Karpas-422 (cell line): ENCODE data around the gene LRRC8D. TPM values are rescaled to one million over a fixed set of nuclear protein-coding genes. Genes with fewer than 3 reads are reported as not detected.

Source experiments
- DNase-seq: peaks from one replicate; pipeline ENCODE4 v3.0.0-alpha.2; 2015
- H2AFZ ChIP-seq: fragments of 200-600 bp; sonication (generic); 2 replicates; pipeline ENCODE4 v1.6.1; 2014; ENCODE audit warnings: antibody characterized with exemption, low read length, mixed read lengths
- H3K27ac ChIP-seq: fragments of 200-600 bp; sonication (generic); 2 replicates; pipeline ENCODE4 v1.5.1; 2014; ENCODE audit warnings: mild to moderate bottlenecking, low read length, moderate library complexity
- H3K27me3 ChIP-seq: fragments of 200-600 bp; sonication (generic); 2 replicates; pipeline ENCODE4 v1.6.1; 2014; ENCODE audit warnings: low read length, mixed read lengths
- H3K36me3 ChIP-seq: fragments of 200-600 bp; sonication (generic); 2 replicates; pipeline ENCODE4 v1.6.1; 2014; ENCODE audit warnings: low read length, mixed read lengths; ENCODE audit not compliant: insufficient read depth
- H3K4me1 ChIP-seq: fragments of 200-600 bp; sonication (generic); 2 replicates; pipeline ENCODE4 v1.6.1; 2014; ENCODE audit warnings: mild to moderate bottlenecking, low read length, mixed read lengths
- H3K4me2 ChIP-seq: fragments of 200-600 bp; sonication (generic); 2 replicates; pipeline ENCODE4 v1.6.1; 2014; ENCODE audit warnings: low read length, low read depth, mild to moderate bottlenecking; ENCODE audit not compliant: poor library complexity, severe bottlenecking
- H3K4me3 ChIP-seq: fragments of 200-600 bp; sonication (generic); 2 replicates; pipeline ENCODE4 v1.5.1; 2014; ENCODE audit warnings: mild to moderate bottlenecking, antibody characterized with exemption, low read length, mixed read lengths
- H3K79me2 ChIP-seq: fragments of 200-600 bp; sonication (generic); 2 replicates; pipeline ENCODE4 v1.6.1; 2014; ENCODE audit warnings: mild to moderate bottlenecking, low read length, mixed read lengths
- H3K9ac ChIP-seq: fragments of 200-600 bp; sonication (generic); 2 replicates; pipeline ENCODE4 v1.6.0; 2014; ENCODE audit warnings: low read length
- H3K9me2 ChIP-seq: fragments of 200-600 bp; sonication (generic), shearing (Covaris generic); replicated peaks from 2 replicates; pipeline ENCODE4 v1.6.0; 2014; ENCODE audit warnings: mild to moderate bottlenecking, low read length, moderate library complexity; ENCODE audit not compliant: insufficient read depth
- H3K9me3 ChIP-seq: fragments of 300-700, 200-600 bp; sonication (generic); 2 replicates; pipeline ENCODE4 v1.6.1; 2014; ENCODE audit warnings: low read length, mixed read lengths
- H4K20me1 ChIP-seq: fragments of 200-600 bp; sonication (generic); 2 replicates; pipeline ENCODE4 v1.6.1; 2014; ENCODE audit warnings: mild to moderate bottlenecking, antibody characterized with exemption, low read length, low read depth; ENCODE audit not compliant: insufficient read depth
- total RNA-seq: library from RNA; depleted of rRNA; stranded (reverse); fragments of >200 nt; shearing (Covaris generic); gene quantifications from 2 replicates; pipeline ENCODE4 v1.2.3, GENCODE V29; 2014; ENCODE audit warnings: low replicate concordance

Gene LRRC8D
- total RNA-seq, 1 experiment from 2014 or later: 48.9 TPM

- H3K9me2 ChIP-seq: no peaks in the 10 kb centered on the region
- no peak overlapping the region for H2AFZ ChIP-seq
- H3K79me2 ChIP-seq: no peaks in the 10 kb centered on the region
- no peak overlapping the region for H3K4me3 ChIP-seq
- peak overlapping the region; percentile 89 for H3K4me2 ChIP-seq
- H3K9ac ChIP-seq: peak overlapping the region; percentile 60
- no peak for DNase-seq
- H3K9me3 ChIP-seq: no peaks in the 10 kb centered on the region
- H3K27ac ChIP-seq: peak overlapping the region; percentile 97
- no peaks in the 10 kb centered on the region for H4K20me1 ChIP-seq
- peaks cover 77% of the 10 kb centered on the region for H3K4me1 ChIP-seq
- no peaks in the 10 kb centered on the region for H3K27me3 ChIP-seq
- no peaks in the 10 kb centered on the region for H3K36me3 ChIP-seq
Measured at GRCh38 chr1:89942825-89943658, 122.2 kb downstream of the LRRC8D start.

DNA sequence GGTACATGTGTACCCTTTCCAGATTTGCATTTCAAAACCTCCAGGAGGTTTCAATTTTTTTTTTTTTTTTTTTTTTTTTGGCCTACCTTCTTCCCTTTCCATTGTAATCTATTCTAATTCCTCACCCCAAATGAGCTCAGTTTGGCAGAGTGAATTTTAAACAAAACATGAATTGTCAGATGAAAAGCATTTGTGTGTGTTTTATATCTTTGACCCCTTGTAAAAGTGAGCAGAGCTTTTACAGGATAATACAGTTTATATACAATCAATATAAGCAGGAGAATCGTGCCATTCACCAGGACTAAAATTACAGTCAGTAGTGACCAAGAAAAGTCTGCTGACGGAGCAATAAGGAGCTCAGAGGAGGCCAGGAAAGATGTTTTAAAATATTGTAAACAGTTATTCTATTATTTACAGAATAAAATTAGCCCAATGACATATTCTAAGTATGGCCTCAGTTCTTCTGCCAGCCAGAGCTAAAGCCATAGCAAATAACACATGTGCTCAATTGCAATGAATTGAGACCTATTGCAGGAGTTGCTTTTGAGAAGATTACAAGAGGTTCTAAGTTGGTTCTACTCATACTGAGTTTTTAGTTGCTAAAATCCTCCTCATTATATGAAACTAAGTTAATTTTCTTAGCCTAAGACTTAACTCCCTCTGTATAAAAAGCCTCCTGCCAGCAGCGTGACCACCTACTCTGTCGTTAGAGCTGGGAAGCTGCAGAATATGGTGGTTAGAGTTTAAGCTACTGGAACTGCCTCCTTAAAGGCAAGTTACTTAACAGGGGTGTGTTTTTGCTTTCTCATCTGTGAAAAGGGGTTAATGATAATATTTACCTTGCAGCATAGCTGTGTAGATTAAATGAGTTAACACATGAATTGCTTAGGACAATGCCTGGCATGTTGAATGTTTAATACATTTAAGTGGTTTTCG, 123.3 kb downstream of the LRRC8D start:
- Histone ChIP-seq H3K36me3 (no peaks in the 10 kb centered on the region), H3K79me2 (no peaks in the 10 kb centered on the region), H3K27me3 (no peaks in the 10 kb centered on the region), H3K9me3 (no peaks in the 10 kb centered on the region), H2AFZ (no peak overlapping the region), H3K4me2 (peak overlapping the region; percentile 89), H4K20me1 (no peaks in the 10 kb centered on the region), H3K9ac (peak overlapping the region; percentile 60), H3K4me1 (peaks cover 77% of the 10 kb centered on the region), H3K4me3 (peak overlapping the region; percentile 55), H3K9me2 (no peaks in the 10 kb centered on the region), H3K27ac (peak overlapping the region; percentile 97)
- peak; percentile 56 for DNase-seq

DNA sequence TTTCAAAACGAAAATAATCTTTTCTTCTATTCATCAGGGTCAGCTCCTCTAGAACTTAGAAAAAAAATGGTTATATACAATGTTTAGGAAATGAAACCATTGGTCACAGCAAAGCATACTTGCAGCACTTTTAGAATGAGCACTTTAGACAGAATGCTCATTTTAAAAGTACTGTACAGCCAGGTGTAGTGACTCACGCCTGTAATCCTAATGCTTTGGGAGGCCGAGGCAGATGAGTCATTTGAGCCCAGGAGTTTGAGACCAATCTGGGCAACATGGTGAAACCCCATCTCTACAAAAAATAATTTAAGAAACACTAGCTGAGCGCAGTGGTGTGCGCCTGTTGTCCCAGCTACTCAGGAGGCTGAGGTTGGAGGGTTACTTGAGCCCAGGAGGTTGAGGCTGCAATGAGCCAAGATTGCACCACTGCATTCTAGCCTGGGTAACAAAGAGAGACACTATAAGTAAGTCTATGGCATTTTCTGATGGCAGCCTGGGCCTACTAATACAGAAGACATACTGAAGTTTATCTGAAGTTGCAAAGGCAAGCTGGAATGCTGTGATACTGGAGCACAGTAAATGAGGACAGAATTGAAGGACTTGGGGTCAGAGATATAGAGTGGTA, 125.1 kb downstream of the LRRC8D start:
- H4K20me1 ChIP-seq: no peaks in the 10 kb centered on the region
- peak; percentile 84 for DNase-seq

GRCh38 chr1:89946532-89946931, 125.7 kb downstream of the LRRC8D start:
- H3K4me3 ChIP-seq: peak overlapping the region; percentile 55; the same call in 1 of the 2 replicates
- H2AFZ ChIP-seq: peak overlapping the region; percentile 59; the same call in 1 of the 2 replicates
- peak; percentile 54 for DNase-seq
- H3K27me3 ChIP-seq: no peaks in the 10 kb centered on the region
- peak overlapping the region; percentile 60 for H3K9ac ChIP-seq
- H3K27ac ChIP-seq: peak overlapping the region; percentile 97
- peak overlapping the region; percentile 89 for H3K4me2 ChIP-seq
- no peaks in the 10 kb centered on the region for H3K9me3 ChIP-seq
- no peaks in the 10 kb centered on the region for H3K36me3 ChIP-seq
- H3K79me2 ChIP-seq: no peaks in the 10 kb centered on the region
- no peaks in the 10 kb centered on the region for H4K20me1 ChIP-seq
- peaks cover 71% of the 10 kb centered on the region for H3K4me1 ChIP-seq
- H3K9me2 ChIP-seq: no peaks in the 10 kb centered on the region

More for the DNA sequence above, 125.1 kb downstream of the LRRC8D start:
- Histone ChIP-seq H3K36me3 (no peaks in the 10 kb centered on the region), H2AFZ (peak overlapping the region; percentile 59; the same call in 1 of the 2 replicates), H3K27me3 (no peaks in the 10 kb centered on the region), H3K9ac (peak overlapping the region; percentile 60), H3K27ac (peak overlapping the region; percentile 97), H3K9me2 (no peaks in the 10 kb centered on the region), H3K9me3 (no peaks in the 10 kb centered on the region), H3K4me2 (peak overlapping the region; percentile 89), H3K79me2 (no peaks in the 10 kb centered on the region), H3K4me3 (peak overlapping the region; percentile 55), H3K4me1 (peaks cover 76% of the 10 kb centered on the region)

GRCh38 chr1:89948722-89949345, 128.0 kb downstream of the LRRC8D start:
- Histone ChIP-seq H3K9me2 (no peaks in the 10 kb centered on the region), H3K4me2 (no peak overlapping the region), H3K36me3 (no peaks in the 10 kb centered on the region), H2AFZ (no peak overlapping the region), H3K9me3 (no peaks in the 10 kb centered on the region), H3K27ac (peak overlapping the region; percentile 16; the same call in 1 of the 2 replicates), H3K79me2 (no peaks in the 10 kb centered on the region), H4K20me1 (no peaks in the 10 kb centered on the region), H3K4me3 (no peak overlapping the region), H3K4me1 (peaks cover 72% of the 10 kb centered on the region), H3K9ac (no peak overlapping the region), H3K27me3 (no peaks in the 10 kb centered on the region)
- no peak for DNase-seq

GRCh38 chr1:89949991-89950624, 129.3 kb downstream of the LRRC8D start:
- Histone ChIP-seq H3K36me3 (no peaks in the 10 kb centered on the region), H3K27ac (peak overlapping the region; percentile 77), H3K79me2 (no peaks in the 10 kb centered on the region), H3K4me1 (peaks cover 61% of the 10 kb centered on the region), H3K4me3 (peak overlapping the region; percentile 41), H4K20me1 (no peaks in the 10 kb centered on the region), H3K9me3 (no peaks in the 10 kb centered on the region), H3K27me3 (no peaks in the 10 kb centered on the region), H2AFZ (peak overlapping the region; percentile 17; the same call in 1 of the 2 replicates), H3K4me2 (peak overlapping the region; percentile 70), H3K9ac (peak overlapping the region; percentile 20; the same call in 1 of the 2 replicates), H3K9me2 (no peaks in the 10 kb centered on the region)
- peak; percentile 54 for DNase-seq

DNA sequence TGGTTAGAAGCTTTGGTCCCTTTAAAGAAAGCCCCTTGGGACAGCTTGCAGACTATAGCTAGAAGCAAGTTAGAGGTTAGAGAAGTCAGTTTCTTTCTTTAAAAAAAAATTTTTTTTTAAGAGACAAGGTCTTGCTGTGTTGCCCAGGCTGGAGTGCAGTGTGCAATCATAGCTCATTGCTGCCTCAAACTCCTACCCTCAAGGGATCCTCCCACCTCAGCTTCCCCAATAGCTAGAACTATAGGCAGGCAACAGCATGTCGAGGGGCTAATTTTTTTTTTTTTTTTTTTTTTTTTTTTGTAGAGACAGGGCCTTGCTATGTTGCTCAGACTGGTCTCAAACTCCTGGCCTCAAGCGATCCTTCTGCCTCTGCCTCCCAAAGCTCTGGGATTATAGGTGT, 129.9 kb downstream of the LRRC8D start:
- H2AFZ ChIP-seq: 0 out of 2 replicates have a peak overlapping the region, but pooled peaks have one; percentile 17
- H3K9me2 ChIP-seq: no peaks in the 10 kb centered on the region
- peak overlapping the region; percentile 70 for H3K4me2 ChIP-seq
- peaks cover 55% of the 10 kb centered on the region for H3K4me1 ChIP-seq
- H3K79me2 ChIP-seq: no peaks in the 10 kb centered on the region
- no peaks in the 10 kb centered on the region for H3K9me3 ChIP-seq
- peak overlapping the region; percentile 41 for H3K4me3 ChIP-seq
- H4K20me1 ChIP-seq: no peaks in the 10 kb centered on the region
- peak overlapping the region; percentile 77 for H3K27ac ChIP-seq
- H3K9ac ChIP-seq: peak overlapping the region; percentile 20; the same call in 1 of the 2 replicates
- H3K36me3 ChIP-seq: no peaks in the 10 kb centered on the region
- H3K27me3 ChIP-seq: no peaks in the 10 kb centered on the region
- peak; percentile 65 for DNase-seq
